GM12892 (cell line): ENCODE data around the gene CRIP1.

Experiments
- DNase-seq: peaks from one replicate; pipeline ENCODE4 v3.0.0; 2011; ENCODE audit not compliant: insufficient read length
- FAIRE-seq: peaks from 2 replicates; lab custom pipeline; 2011; peaks lifted over from hg19 to GRCh38; lab: Jason Lieb, UNC
- POLR2A ChIP-seq: IDR thresholded peaks from 2 replicates; pipeline ENCODE4 v1.6.1; 2011; ENCODE audit warnings: low read depth, low read length, control low read depth
- POLR2AphosphoS5 ChIP-seq: IDR thresholded peaks from 2 replicates; pipeline ENCODE4 v1.6.1; 2011; ENCODE audit warnings: low read depth, low read length, control low read depth
- TAF1 ChIP-seq: IDR thresholded peaks from 2 replicates; pipeline ENCODE4 v1.6.1; 2011; ENCODE audit warnings: low read depth, mild to moderate bottlenecking, control low read depth, low read length, borderline replicate concordance

CRIP1 gene

GRCh38 chr14:105455766-105456660 lies 30.7 kb upstream of the CRIP1 start:
- DNase-seq (no peak), FAIRE-seq (no peak)
- TF ChIP-seq POLR2AphosphoS5 (no peak), TAF1 (no peak), POLR2A (no peak)

- FAIRE-seq = no peak
- no peak for TF ChIP-seq POLR2AphosphoS5
- TF ChIP-seq POLR2A = no peak
- TF ChIP-seq TAF1 = no peak
- no peak for DNase-seq
Observed at GRCh38 chr14:105456736-105457617, 29.7 kb upstream of the CRIP1 start.

- DNase-seq = no peak
- FAIRE-seq = no peak
- TF ChIP-seq POLR2AphosphoS5 = no peak
- no peak for TF ChIP-seq POLR2A
- no peak for TF ChIP-seq TAF1
Observed at GRCh38 chr14:105458010-105458409, 28.7 kb upstream of the CRIP1 start.

GRCh38 chr14:105458571-105458970 lies 28.1 kb upstream of the CRIP1 start:
- DNase-seq (no peak), FAIRE-seq (no peak)
- TF ChIP-seq POLR2A (no peak), POLR2AphosphoS5 (no peak), TAF1 (no peak)

- DNase-seq (no peak), FAIRE-seq (no peak)
- no peak for TF ChIP-seq POLR2A
- no peak for TF ChIP-seq POLR2AphosphoS5
- no peak for TF ChIP-seq TAF1
Observed at GRCh38 chr14:105460116-105460515, 26.6 kb upstream of the CRIP1 start.

GRCh38 chr14:105460616-105461015 lies 26.1 kb upstream of the CRIP1 start:
- no peak for DNase-seq
- FAIRE-seq = no peak
- TF ChIP-seq TAF1 = no peak
- TF ChIP-seq POLR2AphosphoS5 = no peak
- TF ChIP-seq POLR2A = no peak

- DNase-seq = no peak
- TF ChIP-seq POLR2A = no peak
- no peak for TF ChIP-seq POLR2AphosphoS5
- no peak for TF ChIP-seq TAF1
- FAIRE-seq = no peak
Observed at GRCh38 chr14:105461903-105462302, 24.8 kb upstream of the CRIP1 start.

GRCh38 chr14:105464501-105464900 lies 22.2 kb upstream of the CRIP1 start:
- DNase-seq = no peak
- FAIRE-seq = no peak
- TF ChIP-seq POLR2A (no peak), POLR2AphosphoS5 (no peak), TAF1 (no peak)

- no peak for FAIRE-seq
Observed at GRCh38 chr14:105465209-105466031, 21.3 kb upstream of the CRIP1 start.

GRCh38 chr14:105466531-105467248 lies 20.0 kb upstream of the CRIP1 start:
- DNase-seq (no peak), FAIRE-seq (no peak)
- TF ChIP-seq POLR2A (no peak), POLR2AphosphoS5 (no peak), TAF1 (no peak)

More at GRCh38 chr14:105465209-105466031, 21.3 kb upstream of the CRIP1 start:
- TF ChIP-seq POLR2AphosphoS5 (no peak), TAF1 (no peak)
- DNase-seq = no peak
